IMR-90 (cell line): ENCODE results near the gene CUL1. TPM values are rescaled to one million over a fixed set of nuclear protein-coding genes. Genes with fewer than 3 reads are reported as not detected.

Experiments used
- ATAC-seq: fragments of 200-7000 bp; cut with Tn5 transposase; 2 replicates; pipeline ENCODE4 v1.9.1; 2020; ENCODE audit warnings: low read depth, mild to moderate bottlenecking, moderate library complexity
- BruUV-seq: library from RNA; stranded (reverse); fragments of 400-500 nt; replicated peaks from 2 replicates; lab custom pipeline; 2021; lab: Mats Ljungman, UMichigan
- CTCF ChIA-PET: fragments of 300-600 bp; formaldehyde crosslinking; extraction: SDS; loops from one replicate; lab custom pipeline; 2021; ENCODE audit warnings: antibody characterized with exemption; lab: Yijun Ruan, JAX
- POLR2A ChIA-PET: fragments of 300-600 bp; sonication (Branson Sonifier 250); formaldehyde crosslinking; loops from one replicate; lab custom pipeline; 2022; ENCODE audit warnings: antibody characterized with exemption; ENCODE audit not compliant: unreplicated experiment; lab: Charles Lee
- DNase-seq: peaks from one replicate; pipeline ENCODE4 v3.0.0; 2013
- H2AFZ ChIP-seq: replicated peaks from 2 replicates; pipeline ENCODE3; 2013; ENCODE audit warnings: low read length, mild to moderate bottlenecking; ENCODE audit not compliant: poor library complexity
- H2AK5ac ChIP-seq: 2 replicates; pipeline ENCODE4 v1.6.1; 2013; ENCODE audit warnings: low read depth, low read length, inconsistent platforms
- H2AK9ac ChIP-seq: replicated peaks from 2 replicates; pipeline ENCODE3; 2013; ENCODE audit warnings: mild to moderate bottlenecking, low read depth, low read length, moderate library complexity; ENCODE audit not compliant: poor library complexity
- H2BK120ac ChIP-seq: 2 replicates; pipeline ENCODE4 v1.6.1; 2013; ENCODE audit warnings: low read depth, low read length, inconsistent platforms
- H2BK15ac ChIP-seq: 3 replicates; pipeline ENCODE4 v1.6.1; 2013; ENCODE audit warnings: low read depth, low read length, inconsistent platforms
- H2BK20ac ChIP-seq: 2 replicates; pipeline ENCODE4 v1.6.1; 2013; ENCODE audit warnings: low read depth, mild to moderate bottlenecking, inconsistent platforms, low read length, moderate library complexity
- H2BK5ac ChIP-seq: 2 replicates; pipeline ENCODE4 v1.6.1; 2013; ENCODE audit warnings: mild to moderate bottlenecking, low read depth, low read length, inconsistent platforms; ENCODE audit not compliant: poor library complexity, severe bottlenecking
- H3K14ac ChIP-seq: replicated peaks from 2 replicates; pipeline ENCODE4 v1.6.1; 2013; ENCODE audit warnings: low read depth, low read length, inconsistent platforms
- H3K18ac ChIP-seq: 2 replicates; pipeline ENCODE4 v1.6.1; 2013; ENCODE audit warnings: low read depth, low read length, control low read depth
- H3K23ac ChIP-seq: 2 replicates; pipeline ENCODE4 v1.6.1; 2013; ENCODE audit warnings: low read depth, low read length, inconsistent platforms
- H3K27ac ChIP-seq: 2 replicates; pipeline ENCODE4 v1.5.1; 2013; ENCODE audit warnings: mild to moderate bottlenecking, control low read depth, low read length; ENCODE audit not compliant: insufficient read depth
- H3K27me3 ChIP-seq: 2 replicates; pipeline ENCODE4 v1.6.1; 2013; ENCODE audit warnings: low read length; ENCODE audit not compliant: control insufficient read depth, insufficient read depth
- H3K36me3 ChIP-seq: 2 replicates; pipeline ENCODE4 v1.6.1; 2013; ENCODE audit warnings: low read length, mixed read lengths; ENCODE audit not compliant: control insufficient read depth, insufficient read depth
- H3K4ac ChIP-seq: 2 replicates; pipeline ENCODE4 v1.6.1; 2013; ENCODE audit warnings: low read depth, low read length, inconsistent platforms
- H3K4me1 ChIP-seq: 2 replicates; pipeline ENCODE4 v1.6.1; 2013; ENCODE audit warnings: low read length, mixed read lengths; ENCODE audit not compliant: control insufficient read depth, insufficient read depth
- H3K4me2 ChIP-seq: 2 replicates; pipeline ENCODE4 v1.6.1; 2013; ENCODE audit warnings: low read depth, mild to moderate bottlenecking, control low read depth, low read length, moderate library complexity
- H3K4me3 ChIP-seq: 2 replicates; pipeline ENCODE4 v1.5.1; 2013; ENCODE audit warnings: low read depth, mild to moderate bottlenecking, control low read depth, low read length, moderate library complexity; ENCODE audit not compliant: insufficient read depth
- H3K56ac ChIP-seq: 2 replicates; pipeline ENCODE4 v1.6.1; 2013; ENCODE audit warnings: low read length, inconsistent platforms; ENCODE audit not compliant: insufficient read depth; ENCODE audit errors: extremely low read depth
- H3K79me1 ChIP-seq, 2 experiments: 2 replicates each; pipeline ENCODE4 v1.6.1; 2013; ENCODE audit warnings: low read length in 2 of 2, inconsistent platforms in 1 of 2, low read depth in 1 of 2
- H3K9ac ChIP-seq: 2 replicates; pipeline ENCODE4 v1.6.1; 2013; ENCODE audit warnings: low read depth, low read length, control low read depth
- H3K9me1 ChIP-seq: 2 replicates; pipeline ENCODE4 v1.6.1; 2013; ENCODE audit warnings: low read length, inconsistent platforms; ENCODE audit not compliant: insufficient read depth
- H3K9me3 ChIP-seq: 2 replicates; pipeline ENCODE4 v1.6.1; 2013; ENCODE audit warnings: low read length; ENCODE audit not compliant: control insufficient read depth, insufficient read depth
- H4K20me1 ChIP-seq: 2 replicates; pipeline ENCODE4 v1.6.1; 2013; ENCODE audit warnings: low read length, inconsistent platforms; ENCODE audit not compliant: insufficient read depth
- H4K5ac ChIP-seq: 2 replicates; pipeline ENCODE4 v1.6.1; 2013; ENCODE audit warnings: mild to moderate bottlenecking, low read depth, low read length, control low read depth
- H4K8ac ChIP-seq, 2 experiments: 2 replicates each; pipeline ENCODE4 v1.6.1; 2013; ENCODE audit warnings: low read depth in 2 of 2, low read length in 2 of 2, control low read depth in 1 of 2, inconsistent platforms in 1 of 2
- H4K91ac ChIP-seq: 2 replicates; pipeline ENCODE4 v1.6.1; 2013; ENCODE audit warnings: low read depth, low read length, inconsistent platforms; ENCODE audit not compliant: insufficient read depth
- BHLHE40 ChIP-seq: fragments of 150-350 bp; IDR thresholded peaks from 2 replicates; pipeline ENCODE4 v1.6.1; 2016; ENCODE audit warnings: mild to moderate bottlenecking, low read depth, low read length
- CEBPB ChIP-seq: IDR thresholded peaks from 2 replicates; pipeline ENCODE4 v1.6.1; 2012; ENCODE audit warnings: low read depth, low read length, improper control_type of control experiment
- CHD1 ChIP-seq: IDR thresholded peaks from 2 replicates; pipeline ENCODE4 v1.6.1; 2012; ENCODE audit warnings: low read depth, low read length, improper control_type of control experiment
- FOS ChIP-seq: fragments of 150-350 bp; IDR thresholded peaks from 2 replicates; pipeline ENCODE4 v1.6.1; 2016; ENCODE audit warnings: low read depth, low read length
- MAZ ChIP-seq: IDR thresholded peaks from 2 replicates; pipeline ENCODE4 v1.6.1; 2012; ENCODE audit warnings: low read depth, mild to moderate bottlenecking, low read length, improper control_type of control experiment, moderate library complexity, borderline replicate concordance
- MXI1 ChIP-seq: IDR thresholded peaks from 2 replicates; pipeline ENCODE4 v1.6.1; 2012; ENCODE audit warnings: low read depth, mild to moderate bottlenecking, low read length, moderate library complexity, borderline replicate concordance
- POLR2A ChIP-seq: IDR thresholded peaks from 2 replicates; pipeline ENCODE4 v1.6.1; 2012; ENCODE audit warnings: mild to moderate bottlenecking, low read depth, low read length
- RAD21 ChIP-seq: IDR thresholded peaks from 2 replicates; pipeline ENCODE4 v1.6.1; 2012; ENCODE audit warnings: low read length, improper control_type of control experiment
- RCOR1 ChIP-seq: IDR thresholded peaks from 2 replicates; pipeline ENCODE4 v1.6.1; 2012; ENCODE audit warnings: mild to moderate bottlenecking, low read length, improper control_type of control experiment; ENCODE audit not compliant: insufficient replicate concordance
- RFX5 ChIP-seq: IDR thresholded peaks from 2 replicates; pipeline ENCODE4 v1.8.0; 2012; ENCODE audit warnings: low read depth, mild to moderate bottlenecking, low read length, moderate library complexity
- SMC3 ChIP-seq: fragments of 150-350 bp; IDR thresholded peaks from 2 replicates; pipeline ENCODE4 v1.6.1; 2016; ENCODE audit warnings: low read depth, mild to moderate bottlenecking, antibody characterized with exemption, low read length, moderate library complexity
- WGBS, 2 experiments: methylation state at CpG; one replicate each; pipeline versions ENCODE4 v1.1.5 to v1.1.7; 2013; ENCODE audit warnings: missing lambda C conversion rate in 2 of 2; ENCODE audit not compliant: insufficient read length in 1 of 2; ENCODE audit errors: extremely low coverage in 2 of 2; 5-methylcytosine and 5-hydroxymethylcytosine counted together
- dilution Hi-C: fragments of 300-500 bp; cut with HindIII; formaldehyde crosslinking; loops from one replicate; pipeline ENCODE4 v1.14.3; 2018; ENCODE audit warnings: low sequenced_read_pairs; ENCODE audit not compliant: unreplicated experiment
- in situ Hi-C: fragments of 300-500 bp; cut with MboI; formaldehyde crosslinking; loops from 3 replicates; pipeline ENCODE4 v1.14.3; 2019; ENCODE audit warnings: low sequenced_read_pairs, inconsistent platforms, mixed read lengths
- intact Hi-C: fragments of 100-400 bp; cut with micrococcal nuclease; formaldehyde crosslinking; loops from 2 replicates; pipeline ENCODE4 v1.10.0; 2022
- polyA plus RNA-seq, 3 experiments: library from polyadenylated mRNA; depleted of rRNA; stranded (reverse); fragments of >200 nt; gene quantifications; 2 replicates each; pipeline ENCODE4 v1.2.3, GENCODE V29; 2012; ENCODE audit warnings: low replicate concordance in 1 of 3
- total RNA-seq: library from RNA; depleted of rRNA; stranded (reverse); fragments of >200 nt; gene quantifications from 2 replicates; pipeline ENCODE4 v1.2.3, GENCODE V29; 2012
- TF ChIP-seq, protein P1 (sequence below): conservative IDR thresholded peaks from 2 replicates; pipeline ENCODE4 v1.5.1; 2012; ENCODE audit warnings: mild to moderate bottlenecking, low read depth, low read length, improper control_type of control experiment
- TF ChIP-seq, protein P2 (sequence below): fragments of 150-350 bp; IDR thresholded peaks from 2 replicates; pipeline ENCODE4 v1.6.1; 2017; ENCODE audit warnings: mild to moderate bottlenecking, antibody characterized with exemption, low read length, low read depth

The CUL1 gene
- total and polyA plus RNA-seq, 2 of the 4 experiments (the other 2 are of a cell fraction) = 44.0 to 46.2 TPM

DNA sequence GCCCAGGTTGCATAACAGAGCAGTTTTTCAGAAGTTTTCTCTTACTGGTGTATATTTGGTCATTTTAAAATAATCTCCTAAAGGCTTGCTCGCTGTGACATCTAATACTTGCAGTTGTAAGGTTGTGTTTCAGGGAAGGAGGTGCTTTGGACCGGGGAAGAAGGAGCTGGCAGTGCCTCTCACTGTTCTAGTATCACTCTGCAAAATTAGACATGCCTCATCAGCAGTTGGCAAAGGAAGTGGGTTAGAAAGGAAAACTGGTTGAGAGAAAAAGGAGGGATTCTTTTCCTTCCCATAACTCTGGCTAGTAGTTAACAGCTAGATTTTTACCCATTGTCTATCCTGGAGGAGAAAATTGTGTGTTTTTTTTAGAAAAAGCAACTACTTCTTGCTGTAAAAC, 34.8 kb downstream of the CUL1 start:
- DNase-seq (no peak), ATAC-seq (no peak)
- no peak overlapping the region for H3K23ac ChIP-seq
- H2AK5ac ChIP-seq = no peak overlapping the region
- no peak overlapping the region for H3K4me2 ChIP-seq
- peaks cover 31% of the 10 kb centered on the region for H3K36me3 ChIP-seq
- 100% methylated on average over 1 of the region's 2 CpGs; no CpG with 5 or more reads in 1 of the 2 experiments for WGBS, 2 experiments
- peaks cover 16% of the 10 kb centered on the region for H3K4me1 ChIP-seq
- no peaks in the 10 kb centered on the region for H3K27me3 ChIP-seq
- no peak overlapping the region for H3K9ac ChIP-seq
- in situ Hi-C loops = no loop called here
- TF ChIP-seq MXI1 (no peak), FOS (no peak), BHLHE40 (no peak), MAZ (no peak), RCOR1 (no peak), CEBPB (no peak), RAD21 (no peak), POLR2A (no peak), RFX5 (no peak), CHD1 (no peak), SMC3 (no peak)
- TF ChIP-seq, protein P1, sequence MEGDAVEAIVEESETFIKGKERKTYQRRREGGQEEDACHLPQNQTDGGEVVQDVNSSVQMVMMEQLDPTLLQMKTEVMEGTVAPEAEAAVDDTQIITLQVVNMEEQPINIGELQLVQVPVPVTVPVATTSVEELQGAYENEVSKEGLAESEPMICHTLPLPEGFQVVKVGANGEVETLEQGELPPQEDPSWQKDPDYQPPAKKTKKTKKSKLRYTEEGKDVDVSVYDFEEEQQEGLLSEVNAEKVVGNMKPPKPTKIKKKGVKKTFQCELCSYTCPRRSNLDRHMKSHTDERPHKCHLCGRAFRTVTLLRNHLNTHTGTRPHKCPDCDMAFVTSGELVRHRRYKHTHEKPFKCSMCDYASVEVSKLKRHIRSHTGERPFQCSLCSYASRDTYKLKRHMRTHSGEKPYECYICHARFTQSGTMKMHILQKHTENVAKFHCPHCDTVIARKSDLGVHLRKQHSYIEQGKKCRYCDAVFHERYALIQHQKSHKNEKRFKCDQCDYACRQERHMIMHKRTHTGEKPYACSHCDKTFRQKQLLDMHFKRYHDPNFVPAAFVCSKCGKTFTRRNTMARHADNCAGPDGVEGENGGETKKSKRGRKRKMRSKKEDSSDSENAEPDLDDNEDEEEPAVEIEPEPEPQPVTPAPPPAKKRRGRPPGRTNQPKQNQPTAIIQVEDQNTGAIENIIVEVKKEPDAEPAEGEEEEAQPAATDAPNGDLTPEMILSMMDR = no peak
- TF ChIP-seq, protein P2, sequence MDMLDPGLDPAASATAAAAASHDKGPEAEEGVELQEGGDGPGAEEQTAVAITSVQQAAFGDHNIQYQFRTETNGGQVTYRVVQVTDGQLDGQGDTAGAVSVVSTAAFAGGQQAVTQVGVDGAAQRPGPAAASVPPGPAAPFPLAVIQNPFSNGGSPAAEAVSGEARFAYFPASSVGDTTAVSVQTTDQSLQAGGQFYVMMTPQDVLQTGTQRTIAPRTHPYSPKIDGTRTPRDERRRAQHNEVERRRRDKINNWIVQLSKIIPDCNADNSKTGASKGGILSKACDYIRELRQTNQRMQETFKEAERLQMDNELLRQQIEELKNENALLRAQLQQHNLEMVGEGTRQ = no peak
- H3K27ac ChIP-seq = no peak overlapping the region
- H2BK15ac ChIP-seq = no peak overlapping the region
- H4K20me1 ChIP-seq = peaks cover 61% of the 10 kb centered on the region
- POLR2A ChIA-PET = no interaction called here
- H3K56ac ChIP-seq = no peak overlapping the region
- no peak overlapping the region for H2AK9ac ChIP-seq
- no peak overlapping the region for H2BK120ac ChIP-seq
- no peak overlapping the region for H4K8ac ChIP-seq
- H3K4ac ChIP-seq = no peak overlapping the region
- no TSS peak for BruUV-seq
- no peak overlapping the region for H4K5ac ChIP-seq
- dilution Hi-C loops = no loop called here
- peaks cover 30 to 74% of the 10 kb centered on the region in 2 experiments for H3K79me1 ChIP-seq
- no peak overlapping the region for H3K14ac ChIP-seq
- H3K9me1 ChIP-seq = peaks cover 25% of the 10 kb centered on the region
- H3K4me3 ChIP-seq = no peak overlapping the region
- no peaks in the 10 kb centered on the region for H3K9me3 ChIP-seq
- intact Hi-C loops = no loop called here
- no peak overlapping the region for H2AFZ ChIP-seq
- H4K91ac ChIP-seq = no peak overlapping the region
- no peak overlapping the region for H3K18ac ChIP-seq
- H2BK5ac ChIP-seq = no peak overlapping the region
- CTCF ChIA-PET = no interaction called here
- H2BK20ac ChIP-seq = no peak overlapping the region
